Measurements from ENCODE around the gene MIXL1.

Gene MIXL1

DNA sequence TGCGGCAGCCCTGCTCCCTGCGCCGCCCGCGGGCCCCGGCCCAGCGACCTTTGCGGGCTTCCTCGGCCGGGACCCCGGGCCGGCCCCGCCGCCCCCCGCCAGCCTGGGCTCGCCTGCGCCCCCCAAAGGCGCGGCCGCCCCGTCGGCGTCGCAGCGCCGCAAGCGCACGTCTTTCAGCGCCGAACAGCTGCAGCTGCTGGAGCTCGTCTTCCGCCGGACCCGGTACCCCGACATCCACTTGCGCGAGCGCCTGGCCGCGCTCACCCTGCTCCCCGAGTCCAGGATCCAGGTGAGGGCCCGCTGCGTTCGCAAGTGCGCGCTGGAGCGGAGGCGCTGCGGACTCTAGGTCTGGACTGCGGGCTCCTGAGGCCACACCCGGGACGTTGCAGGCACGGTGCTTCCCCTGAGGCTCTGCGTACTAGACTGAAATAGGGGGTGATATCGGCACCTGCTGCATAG lies 351 bp downstream of the MIXL1 start:
- Histone ChIP-seq H3K79me2 (ENCODE audit: insufficient read depth, low read length) (no peaks in the 10 kb centered on the region), H3F3A (ENCODE audit: insufficient read depth, low read length) (no peaks in the 10 kb centered on the region), H3K4me1 (ENCODE audit: insufficient read depth, low read length, severe bottlenecking) (peaks cover 35% of the 10 kb centered on the region), H2AFZ (ENCODE audit: low read length) (0 out of 2 replicates have a peak overlapping the region, but pooled peaks have one; percentile 86), H3K4me2 (ENCODE audit: low read length) (peak overlapping the region; percentile 96), H3K36me3 (ENCODE audit: insufficient read depth, low read length) (no peaks in the 10 kb centered on the region; the same call in 1 of the 2 replicates), H3K27me3 (ENCODE audit: insufficient read depth, low read length) (no peaks in the 10 kb centered on the region), H3K4me3 (ENCODE audit: low read depth, low read length, poor library complexity, severe bottlenecking) (peak overlapping the region; percentile 83), H3K9me3 (ENCODE audit: low read length) (no peaks in the 10 kb centered on the region), H3K9me2 (ENCODE audit: low read depth, low read length) (no peaks in the 10 kb centered on the region), H3K9ac (ENCODE audit: low read length) (peak overlapping the region; percentile 74), H3K27ac (ENCODE audit: low read depth, low read length, poor library complexity, severe bottlenecking) (no peak overlapping the region), H4K20me1 (ENCODE audit: insufficient read depth, low read length) (no peaks in the 10 kb centered on the region)
- no peak for TF ChIP-seq EZH2 (IDR thresholded peaks at IDR 0.05; ENCODE audit: borderline replicate concordance, low read length)
- TF ChIP-seq, protein P1, sequence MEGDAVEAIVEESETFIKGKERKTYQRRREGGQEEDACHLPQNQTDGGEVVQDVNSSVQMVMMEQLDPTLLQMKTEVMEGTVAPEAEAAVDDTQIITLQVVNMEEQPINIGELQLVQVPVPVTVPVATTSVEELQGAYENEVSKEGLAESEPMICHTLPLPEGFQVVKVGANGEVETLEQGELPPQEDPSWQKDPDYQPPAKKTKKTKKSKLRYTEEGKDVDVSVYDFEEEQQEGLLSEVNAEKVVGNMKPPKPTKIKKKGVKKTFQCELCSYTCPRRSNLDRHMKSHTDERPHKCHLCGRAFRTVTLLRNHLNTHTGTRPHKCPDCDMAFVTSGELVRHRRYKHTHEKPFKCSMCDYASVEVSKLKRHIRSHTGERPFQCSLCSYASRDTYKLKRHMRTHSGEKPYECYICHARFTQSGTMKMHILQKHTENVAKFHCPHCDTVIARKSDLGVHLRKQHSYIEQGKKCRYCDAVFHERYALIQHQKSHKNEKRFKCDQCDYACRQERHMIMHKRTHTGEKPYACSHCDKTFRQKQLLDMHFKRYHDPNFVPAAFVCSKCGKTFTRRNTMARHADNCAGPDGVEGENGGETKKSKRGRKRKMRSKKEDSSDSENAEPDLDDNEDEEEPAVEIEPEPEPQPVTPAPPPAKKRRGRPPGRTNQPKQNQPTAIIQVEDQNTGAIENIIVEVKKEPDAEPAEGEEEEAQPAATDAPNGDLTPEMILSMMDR (IDR thresholded peaks at IDR 0.05; ENCODE audit: low read length) = peak; percentile 29; the same call in 1 of the 2 replicates

DNA sequence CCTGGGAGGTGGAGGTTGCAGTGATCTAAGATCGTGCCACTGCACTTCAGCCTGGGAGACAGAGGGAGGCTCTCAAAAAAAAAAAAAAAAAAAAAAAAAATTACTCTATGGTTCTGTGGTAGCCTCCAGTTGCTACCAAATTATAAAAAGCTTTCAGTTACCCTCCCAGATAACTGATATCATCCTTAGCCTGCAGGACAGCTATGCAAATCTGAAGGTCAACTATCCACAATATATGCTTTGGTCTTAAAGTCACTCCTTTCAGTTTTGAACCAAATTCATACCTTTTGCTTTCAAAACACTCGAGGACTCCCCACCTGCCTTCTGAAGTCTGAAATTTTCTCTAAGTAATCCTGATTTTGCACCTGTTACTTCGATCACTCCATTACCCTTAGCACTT lies 3.1 kb downstream of the MIXL1 start:
- Histone ChIP-seq H3F3A (ENCODE audit: insufficient read depth, low read length) (no peaks in the 10 kb centered on the region), H3K4me1 (ENCODE audit: insufficient read depth, low read length, severe bottlenecking) (peaks cover 29% of the 10 kb centered on the region), H3K4me2 (ENCODE audit: low read length) (no peak overlapping the region), H3K79me2 (ENCODE audit: insufficient read depth, low read length) (no peaks in the 10 kb centered on the region), H3K9ac (ENCODE audit: low read length) (no peak overlapping the region), H2AFZ (ENCODE audit: low read length) (no peak overlapping the region), H3K36me3 (ENCODE audit: insufficient read depth, low read length) (peaks cover 4% of the 10 kb centered on the region), H4K20me1 (ENCODE audit: insufficient read depth, low read length) (no peaks in the 10 kb centered on the region), H3K9me3 (ENCODE audit: low read length) (no peaks in the 10 kb centered on the region), H3K4me3 (ENCODE audit: low read depth, low read length, poor library complexity, severe bottlenecking) (no peak overlapping the region), H3K27ac (ENCODE audit: low read depth, low read length, poor library complexity, severe bottlenecking) (peak overlapping the region; percentile 48), H3K9me2 (ENCODE audit: low read depth, low read length) (no peaks in the 10 kb centered on the region), H3K27me3 (ENCODE audit: insufficient read depth, low read length) (no peaks in the 10 kb centered on the region)
- TF ChIP-seq, protein P1 (IDR thresholded peaks at IDR 0.05; ENCODE audit: low read length) = no peak
- TF ChIP-seq EZH2 (IDR thresholded peaks at IDR 0.05; ENCODE audit: borderline replicate concordance, low read length) = no peak

DNA sequence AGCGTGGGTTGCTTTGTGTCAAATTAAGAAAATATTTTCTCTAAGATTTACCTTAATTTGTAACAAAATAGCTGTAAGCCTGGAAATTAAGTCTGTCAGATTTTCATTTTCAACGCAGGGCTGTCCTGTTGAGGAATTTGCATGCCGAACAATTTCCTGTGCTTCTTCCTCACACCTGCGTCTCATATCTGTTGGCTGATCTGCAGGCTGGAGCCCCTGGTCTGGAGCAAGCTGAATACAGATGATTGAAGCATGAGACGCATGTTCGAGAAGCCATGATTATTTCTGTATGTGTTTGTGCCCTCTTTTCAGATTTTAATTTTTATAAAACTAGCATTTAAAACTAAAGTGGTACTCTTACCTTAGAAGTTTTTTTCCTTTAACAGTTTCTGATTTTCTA lies 9.8 kb downstream of the MIXL1 start:
- Histone ChIP-seq H3K4me2 (ENCODE audit: low read length) (peak overlapping the region; percentile 89), H3K27ac (ENCODE audit: low read depth, low read length, poor library complexity, severe bottlenecking) (peak overlapping the region; percentile 85), H4K20me1 (ENCODE audit: insufficient read depth, low read length) (no peaks in the 10 kb centered on the region), H3K4me3 (ENCODE audit: low read depth, low read length, poor library complexity, severe bottlenecking) (peak overlapping the region; percentile 63), H3K27me3 (ENCODE audit: insufficient read depth, low read length) (no peaks in the 10 kb centered on the region), H3K79me2 (ENCODE audit: insufficient read depth, low read length) (no peaks in the 10 kb centered on the region), H3F3A (ENCODE audit: insufficient read depth, low read length) (no peaks in the 10 kb centered on the region), H3K36me3 (ENCODE audit: insufficient read depth, low read length) (peaks cover 32% of the 10 kb centered on the region), H3K9me3 (ENCODE audit: low read length) (no peaks in the 10 kb centered on the region), H3K4me1 (ENCODE audit: insufficient read depth, low read length, severe bottlenecking) (peaks cover 38% of the 10 kb centered on the region), H3K9ac (ENCODE audit: low read length) (peak overlapping the region; percentile 67), H3K9me2 (ENCODE audit: low read depth, low read length) (no peaks in the 10 kb centered on the region), H2AFZ (ENCODE audit: low read length) (no peak overlapping the region)
- TF ChIP-seq EZH2 (IDR thresholded peaks at IDR 0.05; ENCODE audit: borderline replicate concordance, low read length) = no peak
- TF ChIP-seq, protein P1 (IDR thresholded peaks at IDR 0.05; ENCODE audit: low read length) = no peak
